ENCODE measurements around the gene HSBP1.

Gene HSBP1

DNA sequence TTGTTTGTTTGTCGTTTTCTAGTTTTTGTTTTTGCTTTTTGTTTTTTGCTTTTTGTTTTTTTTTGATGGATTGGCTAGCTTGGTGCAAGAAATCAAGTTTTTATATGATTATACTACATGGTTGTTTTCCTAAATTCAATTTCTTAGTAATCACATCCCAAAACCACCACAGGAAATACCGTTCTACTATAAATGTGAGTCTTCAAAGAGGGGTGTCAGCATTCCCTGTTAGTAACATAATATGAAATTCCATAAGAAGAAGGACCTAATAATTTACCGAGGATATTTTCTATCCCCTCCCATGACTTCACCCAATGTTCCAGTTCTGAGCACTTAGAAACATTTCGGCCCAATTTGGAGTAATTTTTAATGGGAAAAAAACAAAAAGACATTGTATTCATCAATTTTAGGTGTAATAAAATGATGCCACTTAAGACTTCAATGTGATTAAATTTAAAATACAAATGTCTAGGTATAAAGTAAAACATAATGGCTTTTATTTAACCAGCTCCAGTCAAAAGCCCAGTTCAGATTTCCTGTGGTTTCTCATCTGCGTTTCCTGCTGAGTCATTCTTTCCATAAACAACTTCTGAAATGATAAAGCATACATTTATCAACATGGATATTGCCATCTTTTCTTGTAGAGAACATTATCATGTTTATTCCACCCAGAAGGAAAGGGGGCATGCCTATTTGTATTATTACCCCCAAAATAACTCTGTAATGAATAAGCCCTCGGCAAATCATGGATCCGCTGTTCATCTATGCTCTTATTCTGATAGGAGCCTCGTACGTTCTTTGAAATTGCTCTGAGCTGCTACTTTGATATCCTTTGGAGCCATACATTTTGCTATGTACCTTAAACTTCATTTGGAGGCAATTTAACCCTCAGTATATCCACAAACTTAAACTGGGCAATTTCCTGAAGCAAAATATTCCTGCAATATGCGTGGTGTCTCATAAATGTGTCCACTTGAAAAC, 28.1 kb downstream of the HSBP1 start:
- in situ Hi-C loops (cut with MboI; ENCODE audit: low sequenced_read_pairs), result no loop called here

DNA sequence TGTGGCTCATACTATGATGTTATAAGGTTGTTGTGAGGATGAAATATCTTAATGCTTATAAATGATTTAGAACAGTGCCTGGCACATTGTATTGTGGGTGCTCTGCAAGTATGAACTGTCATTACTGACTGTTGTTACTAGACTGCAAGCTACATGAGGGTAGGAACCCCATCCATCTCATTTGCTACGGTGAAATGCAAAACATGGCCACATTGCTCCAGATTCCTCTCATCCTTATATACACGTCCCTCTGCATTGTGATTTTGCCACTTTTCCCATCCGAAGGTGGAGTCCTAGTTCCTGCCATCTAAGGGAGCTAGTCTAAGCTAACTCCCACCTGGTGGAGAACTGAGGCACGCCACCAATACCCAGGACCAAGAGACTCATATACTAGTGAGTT, 29.8 kb downstream of the HSBP1 start:
- in situ Hi-C loops (cut with MboI; ENCODE audit: low sequenced_read_pairs), result no loop called here

DNA sequence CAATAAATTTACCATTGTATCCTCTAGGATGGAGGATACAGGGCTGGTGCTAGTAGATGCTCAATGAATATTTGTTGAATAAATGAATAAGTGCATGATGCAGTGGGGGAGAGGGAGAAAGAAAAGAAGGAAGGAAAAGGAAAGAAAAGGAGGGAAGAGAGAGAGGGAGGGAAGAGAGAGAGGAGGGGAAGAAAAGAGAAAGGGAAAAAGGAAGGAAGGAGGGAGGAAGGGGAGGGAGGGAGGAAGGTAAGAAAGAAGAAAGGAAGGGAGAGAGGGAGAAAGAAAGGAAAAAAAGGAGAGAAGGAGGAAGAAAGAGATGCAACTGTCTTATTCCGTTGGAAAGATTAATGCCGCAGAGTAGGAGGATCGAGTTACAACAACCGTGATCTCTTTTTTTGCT, 30.4 kb downstream of the HSBP1 start:
- in situ Hi-C loops (cut with MboI; ENCODE audit: low sequenced_read_pairs), result no loop called here

DNA sequence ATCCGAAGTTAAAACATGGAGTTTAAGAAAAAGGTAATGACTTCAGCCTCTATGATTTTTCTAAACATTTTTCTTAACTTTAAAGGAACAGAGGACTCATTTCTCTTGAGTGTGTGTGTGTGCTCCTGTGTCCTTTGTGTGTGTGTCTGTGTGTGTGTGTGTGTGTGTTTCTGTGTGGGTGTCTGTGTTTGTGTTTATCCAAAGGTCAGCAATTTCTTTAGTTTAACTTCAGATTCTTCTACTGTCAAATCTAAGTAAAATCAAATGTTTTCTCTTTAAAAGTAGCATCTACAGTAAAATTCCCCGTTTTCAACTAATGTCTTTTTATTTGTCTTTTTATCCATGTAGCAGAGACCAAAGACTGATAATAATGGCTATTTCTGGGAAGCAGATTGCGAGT, 31.8 kb downstream of the HSBP1 start:
- in situ Hi-C loops (cut with MboI; ENCODE audit: low sequenced_read_pairs), result no loop called here

DNA sequence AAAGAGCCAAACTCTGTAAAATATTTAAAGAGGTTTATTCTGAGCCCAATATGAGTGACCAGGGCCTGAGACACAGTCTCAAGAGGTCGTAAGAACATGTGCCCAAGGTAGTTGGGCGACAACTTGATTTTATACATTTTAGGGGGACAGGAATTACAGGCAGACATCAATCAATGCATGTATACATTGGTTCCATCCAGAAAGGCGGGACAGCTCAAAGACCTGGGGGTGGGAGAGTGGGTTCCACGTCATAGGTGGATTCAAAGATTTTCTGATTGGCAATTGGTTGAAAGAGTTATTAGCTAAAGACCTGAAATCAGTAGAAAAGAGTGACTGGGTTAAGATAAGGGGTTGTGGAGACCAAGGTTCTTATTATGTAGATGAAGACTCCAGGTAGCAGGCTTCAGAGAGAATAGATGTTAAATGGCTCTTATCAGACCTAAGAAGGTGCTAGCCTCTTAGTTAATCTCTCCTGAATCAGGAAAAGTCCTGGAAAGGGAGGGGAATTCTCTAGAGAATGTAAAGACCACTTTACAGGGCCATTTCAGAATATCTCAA, 32.4 kb downstream of the HSBP1 start:
- in situ Hi-C loops (cut with MboI; ENCODE audit: low sequenced_read_pairs), result no loop called here

DNA sequence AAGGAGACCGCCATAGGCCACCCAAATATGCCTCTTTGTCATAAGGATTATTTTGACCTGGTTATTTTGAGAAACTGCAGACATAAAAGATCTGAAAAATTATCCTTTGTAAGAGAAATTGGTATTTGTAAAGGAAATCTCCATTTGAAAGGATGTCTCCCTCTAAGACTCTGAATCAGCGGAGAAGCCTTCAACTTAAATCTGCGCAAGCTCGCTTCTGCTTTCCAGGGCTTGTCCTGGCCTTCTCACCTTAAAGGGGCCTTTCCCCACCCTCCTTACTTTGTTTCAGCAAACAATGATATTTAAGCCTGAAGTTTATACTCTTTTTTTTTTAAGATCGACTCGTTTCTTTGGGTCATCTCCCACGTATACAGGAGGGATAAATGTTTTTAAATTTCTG, 34.5 kb downstream of the HSBP1 start:
- in situ Hi-C loops (cut with MboI; ENCODE audit: low sequenced_read_pairs), result no loop called here

DNA sequence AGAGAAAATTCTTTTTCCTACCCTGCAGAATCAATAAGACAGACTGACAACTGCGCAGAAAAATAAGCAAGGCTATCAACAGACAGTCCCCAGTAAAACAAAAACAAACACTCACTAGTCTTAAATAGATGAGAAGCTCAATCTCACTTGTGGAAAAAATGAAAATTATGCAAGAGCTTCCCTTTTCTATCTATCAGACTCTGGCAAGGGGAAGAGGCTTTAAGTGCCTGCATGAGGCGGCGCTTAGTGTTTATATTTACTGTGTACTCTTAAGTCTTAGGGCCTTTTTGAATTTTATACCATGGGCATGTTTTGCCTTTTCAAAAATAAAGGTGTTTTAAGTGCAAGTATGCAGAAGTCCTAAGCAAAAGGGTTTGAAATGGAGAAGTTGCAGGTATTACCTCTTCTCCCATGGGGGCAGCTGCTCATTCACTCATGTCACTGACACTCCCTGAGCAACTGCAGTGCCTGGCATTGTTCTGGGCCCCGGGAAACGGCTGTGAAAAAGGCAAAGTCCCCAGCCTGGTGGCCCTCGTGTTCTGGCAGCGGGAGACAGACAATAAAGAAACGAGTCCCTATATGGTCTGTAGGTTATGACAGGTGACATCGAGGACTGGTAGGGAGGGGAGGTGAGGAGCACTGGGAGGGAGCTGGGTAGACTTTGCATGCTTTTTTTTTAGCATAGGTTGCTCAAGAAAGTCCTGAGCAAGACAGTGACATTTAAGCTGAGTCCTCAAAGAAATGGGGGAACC, 35.2 kb downstream of the HSBP1 start:
- in situ Hi-C loops (cut with MboI; ENCODE audit: low sequenced_read_pairs), result no loop called here

DNA sequence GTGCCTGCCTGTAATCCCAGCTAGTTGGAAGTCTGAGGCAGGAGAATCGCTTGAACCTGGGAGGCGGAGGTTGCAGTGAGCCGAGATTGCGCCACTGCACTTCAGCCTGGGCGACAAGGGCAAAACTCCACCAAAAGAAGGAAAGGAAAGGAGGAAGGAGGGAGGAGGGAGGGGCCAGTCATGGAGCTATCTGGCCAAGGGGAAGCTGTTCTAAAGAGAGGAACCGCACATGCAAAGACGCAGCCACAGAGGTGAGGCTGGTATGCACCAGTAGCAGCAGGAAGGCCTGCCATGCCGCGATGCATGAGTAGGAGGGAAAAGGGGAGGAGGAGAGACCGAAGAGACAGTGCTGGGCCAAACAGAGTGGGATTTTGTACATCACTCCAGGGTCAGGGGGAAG, 35.9 kb downstream of the HSBP1 start:
- in situ Hi-C loops (cut with MboI; ENCODE audit: low sequenced_read_pairs), result no loop called here

DNA sequence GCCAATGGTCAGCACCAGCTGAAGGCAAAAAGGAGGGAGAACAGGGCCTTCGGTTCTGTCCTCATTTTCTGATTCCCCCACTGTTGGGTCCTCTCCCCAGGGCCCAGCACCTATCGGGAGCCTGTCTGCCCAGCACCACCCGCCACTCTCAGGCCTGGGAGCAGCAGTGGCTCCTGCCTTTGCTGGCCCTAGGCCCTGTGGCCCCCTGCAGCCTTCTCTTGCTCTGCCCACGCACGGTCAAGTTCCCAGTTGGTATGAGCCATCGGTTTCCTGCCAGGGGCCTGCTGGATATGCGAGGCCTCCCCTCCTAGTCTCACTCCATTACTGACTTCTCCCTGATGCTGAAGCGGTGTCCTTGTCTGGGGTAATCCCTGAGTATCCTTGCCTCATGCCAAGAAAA, 37.5 kb downstream of the HSBP1 start:
- in situ Hi-C loops (cut with MboI; ENCODE audit: low sequenced_read_pairs), result no loop called here

DNA sequence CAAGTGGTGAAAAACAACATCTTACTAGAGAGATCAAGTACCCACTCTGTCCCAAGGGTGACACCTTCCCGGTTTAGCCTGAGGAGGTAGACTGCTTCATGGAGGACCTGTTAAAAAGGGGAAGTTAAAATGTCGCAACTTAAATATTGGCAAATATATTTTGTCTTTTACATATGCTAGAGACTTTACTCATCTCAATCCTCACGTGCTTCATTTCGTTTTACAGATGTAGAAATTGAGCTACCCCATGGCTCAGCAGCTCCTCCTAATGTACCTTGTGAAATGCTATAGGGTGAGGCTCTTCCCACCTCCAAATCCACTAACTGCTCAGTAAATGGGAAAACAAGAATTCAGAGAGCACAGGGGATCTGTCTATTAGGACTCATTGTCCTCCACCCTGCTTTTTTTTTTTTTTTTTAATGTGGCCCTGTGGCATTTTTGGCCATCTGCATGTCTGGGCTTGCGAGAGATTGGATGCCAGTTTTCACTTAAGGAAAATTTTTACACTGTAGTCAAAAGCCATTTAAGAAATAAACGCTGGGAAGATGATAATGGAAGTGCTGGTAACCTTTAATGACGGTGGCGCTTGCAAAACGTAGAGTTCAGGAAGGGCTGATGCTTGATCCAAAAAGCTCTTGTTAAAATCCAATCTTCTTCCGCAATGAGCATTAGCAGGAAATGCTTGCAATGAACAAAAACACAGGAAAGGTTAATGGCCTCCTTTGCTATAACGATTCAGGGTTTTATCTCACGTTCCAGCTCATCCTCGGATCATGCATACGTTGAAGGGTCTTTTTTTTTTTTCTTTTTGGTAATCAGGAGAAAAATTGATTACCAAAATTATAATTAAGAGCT, 39.8 kb downstream of the HSBP1 start:
- in situ Hi-C loops (cut with MboI; ENCODE audit: low sequenced_read_pairs), result no loop called here

DNA sequence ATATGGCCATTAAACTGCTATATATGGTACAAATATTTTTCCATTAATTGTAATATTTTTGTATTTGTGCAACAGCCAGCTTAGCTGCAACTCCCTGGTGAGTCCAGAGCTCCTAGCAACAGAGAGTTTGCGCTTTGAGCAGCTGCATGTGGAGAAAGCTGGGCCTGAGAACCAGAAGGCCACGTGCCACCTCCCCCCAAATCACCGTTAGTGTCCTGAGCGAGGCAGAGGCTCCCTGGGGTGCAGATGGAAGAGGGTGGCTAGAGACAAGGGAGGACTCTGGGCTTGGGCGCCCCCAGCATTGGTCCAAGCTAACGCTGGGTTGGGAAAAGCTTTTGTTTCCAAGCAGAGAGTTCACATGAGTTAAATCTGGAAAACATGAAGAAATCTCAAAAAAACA, 41.6 kb downstream of the HSBP1 start:
- in situ Hi-C loops (cut with MboI; ENCODE audit: low sequenced_read_pairs), result no loop called here

DNA sequence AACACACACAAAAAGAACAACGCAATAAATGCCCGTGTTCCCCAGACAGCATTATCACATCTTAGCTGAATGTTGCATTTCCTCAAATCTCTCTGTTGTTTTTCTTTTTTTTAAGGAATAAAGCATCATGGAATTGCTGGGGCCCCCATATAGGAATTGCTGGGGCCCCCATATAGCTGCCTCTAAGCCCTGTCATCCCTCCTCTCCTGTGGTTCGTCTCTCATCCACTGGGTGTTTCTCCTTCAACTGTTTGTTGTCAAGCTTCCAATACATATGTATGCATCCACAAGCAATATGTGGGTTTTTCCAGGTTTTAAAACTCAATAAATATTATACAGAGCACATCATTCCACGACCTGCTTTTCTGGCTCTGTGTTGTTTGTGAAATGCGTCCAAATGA, 43.2 kb downstream of the HSBP1 start:
- in situ Hi-C loops (cut with MboI; ENCODE audit: low sequenced_read_pairs), result no loop called here

DNA sequence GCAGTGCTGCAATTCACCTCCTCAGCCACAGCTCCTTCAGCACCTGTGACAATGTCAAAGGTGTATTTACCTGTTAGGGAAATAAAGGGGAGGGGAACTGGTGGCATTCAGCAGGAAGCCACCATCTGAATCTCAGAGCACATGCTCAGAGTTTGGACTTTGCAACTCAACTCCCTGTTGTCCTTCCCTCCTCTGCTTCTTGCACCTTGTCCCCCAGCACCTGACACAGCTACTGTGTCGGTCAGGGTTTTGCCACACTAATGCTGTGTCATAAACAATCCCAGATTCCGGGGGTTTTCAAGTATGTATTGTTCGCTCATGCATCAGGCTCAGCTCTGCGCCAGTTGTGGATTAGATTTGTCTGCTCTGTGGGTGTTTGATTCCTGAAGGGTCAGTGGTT, 43.7 kb downstream of the HSBP1 start:
- in situ Hi-C loops (cut with MboI; ENCODE audit: low sequenced_read_pairs), result no loop called here

DNA sequence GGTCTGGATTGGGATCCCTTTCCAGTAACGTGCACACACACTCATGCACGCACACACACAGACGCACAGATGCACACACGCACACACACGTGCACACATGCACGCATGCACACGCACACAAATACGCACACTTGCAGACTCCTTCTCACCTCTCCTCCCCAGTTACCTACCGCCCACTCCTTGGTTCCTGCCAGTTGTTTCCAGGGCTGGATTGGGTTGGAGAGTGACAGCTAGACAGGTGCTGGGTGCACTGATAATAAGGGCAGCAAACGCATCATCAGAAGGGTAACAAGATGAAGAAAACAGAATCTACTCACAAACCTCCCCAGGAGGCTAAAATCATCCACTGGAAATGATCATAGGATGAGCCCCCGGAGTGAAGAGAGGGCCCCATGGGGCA, 45.0 kb downstream of the HSBP1 start:
- in situ Hi-C loops (cut with MboI; ENCODE audit: low sequenced_read_pairs), result no loop called here

DNA sequence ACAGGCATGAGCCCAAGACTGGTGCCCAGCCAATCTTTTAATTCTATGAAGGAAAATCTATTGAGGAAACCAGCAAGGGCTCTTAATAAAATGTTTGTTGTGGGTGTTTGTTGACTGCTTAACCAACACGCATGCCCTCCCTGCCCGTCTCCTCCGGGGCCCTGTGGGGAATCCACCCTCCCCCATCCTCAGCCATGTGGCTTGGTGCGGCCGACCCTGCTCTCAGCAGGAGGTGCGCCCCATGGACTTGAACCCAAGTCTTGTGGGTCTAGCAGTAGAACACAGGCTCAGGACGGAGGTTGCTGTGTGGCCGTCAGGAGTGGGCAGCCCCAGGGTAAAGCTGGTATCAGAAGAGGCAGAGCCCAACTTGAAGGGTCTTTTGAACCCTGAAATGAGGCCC, 46.1 kb downstream of the HSBP1 start:
- in situ Hi-C loops (cut with MboI; ENCODE audit: low sequenced_read_pairs), result no loop called here

DNA sequence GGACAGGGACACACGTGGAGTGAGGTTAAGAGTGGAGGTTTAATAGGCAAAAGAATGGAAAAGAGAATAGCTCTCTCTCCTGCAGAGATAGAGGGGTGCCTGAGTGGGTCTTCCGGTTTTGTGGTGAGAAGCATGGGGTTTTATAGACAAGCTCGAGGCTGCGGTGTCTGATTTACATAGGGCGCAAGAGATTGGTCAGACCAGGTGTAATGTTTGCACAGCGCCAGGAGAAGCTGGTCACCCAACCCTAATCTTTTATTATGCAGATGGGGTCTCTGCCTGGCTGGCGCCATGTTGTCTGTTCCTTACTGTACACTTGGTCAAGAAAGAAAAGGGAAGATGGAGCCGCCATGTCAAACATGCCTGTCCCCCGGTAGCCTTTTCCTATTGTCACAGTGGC, 46.6 kb downstream of the HSBP1 start:
- in situ Hi-C loops (cut with MboI; ENCODE audit: low sequenced_read_pairs), result no loop called here

DNA sequence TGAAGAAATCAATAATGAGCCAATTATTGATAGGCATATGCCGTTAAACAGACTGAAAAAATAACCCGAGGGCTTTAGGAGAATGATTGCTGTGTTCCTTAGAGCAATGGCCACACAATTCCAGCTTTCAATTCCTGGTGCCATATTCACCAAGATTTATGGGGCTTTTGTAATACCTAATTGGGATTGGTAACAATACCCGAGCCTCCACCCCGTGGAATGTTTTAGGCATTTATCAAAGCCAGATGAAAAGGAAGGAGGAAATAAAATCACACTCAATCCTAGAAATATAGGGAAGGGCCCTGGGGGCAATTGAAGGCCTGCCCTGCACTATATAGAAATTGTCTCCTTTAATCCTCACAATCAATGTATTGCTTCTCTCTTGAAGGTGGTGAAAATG, 49.0 kb downstream of the HSBP1 start:
- in situ Hi-C loops (cut with MboI; ENCODE audit: low sequenced_read_pairs), result no loop called here

DNA sequence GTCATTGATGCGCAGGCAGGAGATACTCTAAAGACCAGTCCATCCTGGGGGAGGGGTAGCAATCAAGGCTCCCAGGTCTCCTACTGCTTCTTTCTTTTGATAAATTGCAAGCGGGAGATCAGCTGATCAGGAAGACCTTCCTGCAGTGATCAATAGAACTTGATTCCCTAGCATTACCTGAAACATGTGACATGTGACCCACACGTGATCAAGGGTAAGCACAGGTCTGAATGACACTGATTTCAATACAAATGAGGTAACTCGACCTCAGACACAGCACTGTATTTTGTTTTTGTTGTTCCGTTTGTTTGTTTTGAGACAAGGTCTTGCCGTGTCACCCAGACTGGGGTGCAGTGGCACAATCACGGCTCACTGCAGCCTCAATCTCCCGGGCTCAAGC, 51.5 kb downstream of the HSBP1 start:
- in situ Hi-C loops (cut with MboI; ENCODE audit: low sequenced_read_pairs), result no loop called here

DNA sequence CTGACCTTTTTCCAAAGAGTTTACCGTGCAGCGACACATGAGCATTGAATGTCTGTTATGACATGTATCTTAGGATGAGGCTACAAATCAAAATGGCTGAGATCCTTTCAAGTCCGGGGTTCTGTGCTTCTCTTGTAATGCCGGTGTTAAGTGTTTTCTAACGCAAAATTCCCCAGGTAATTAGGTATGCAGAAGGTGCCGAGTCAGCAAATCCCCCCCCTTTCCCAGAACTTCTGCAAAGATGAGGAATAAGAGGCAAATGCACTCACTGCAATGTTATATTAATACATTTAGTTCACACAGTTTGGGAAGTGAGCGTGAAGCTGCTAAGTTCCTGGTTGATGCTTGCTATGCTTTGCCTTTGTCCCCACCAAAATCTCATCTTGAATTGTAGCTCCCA, 54.9 kb downstream of the HSBP1 start:
- in situ Hi-C loops (cut with MboI; ENCODE audit: low sequenced_read_pairs), result no loop called here

DNA sequence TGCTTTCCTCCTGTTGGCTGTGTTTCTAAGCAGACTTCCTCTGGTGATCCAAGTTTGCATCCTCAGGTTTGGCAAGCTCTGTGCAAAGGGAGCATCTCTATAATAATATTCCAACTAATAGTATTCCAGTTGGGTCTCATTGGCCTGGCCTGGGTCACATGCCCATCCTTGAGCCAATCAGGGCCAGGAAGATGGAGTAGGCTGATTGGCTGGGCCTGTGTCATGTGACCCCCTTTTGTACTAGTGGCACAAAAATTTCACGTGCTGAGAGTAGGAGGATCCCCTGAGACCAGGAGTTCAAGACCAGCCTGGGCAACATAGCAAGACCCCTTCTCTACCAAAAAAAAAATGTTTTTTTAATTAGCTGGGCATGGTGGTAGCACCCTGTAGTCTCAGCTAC, 55.9 kb downstream of the HSBP1 start:
- in situ Hi-C loops (cut with MboI; ENCODE audit: low sequenced_read_pairs), result no loop called here

Data from HL-60/S4 treated with phorbol 12-myristate 13-acetate at 8.2 ng/mL for 4 days and 3 days (cell line).